SK-N-SH (cell line): ENCODE data around the gene ANKRD52.

Source experiments
- EP300 ChIP-seq, 2 experiments: IDR thresholded peaks; 2 replicates each; pipeline versions ENCODE4 v1.4.0 to v1.6.1; 2012; ENCODE audit warnings: borderline replicate concordance in 1 of 2, low read depth in 1 of 2, low read length in 1 of 2
- MXI1 ChIP-seq: IDR thresholded peaks from 2 replicates; pipeline ENCODE4 v1.6.1; 2012; ENCODE audit warnings: mild to moderate bottlenecking, low read depth, low read length, improper control_type of control experiment
- RXRA ChIP-seq: IDR thresholded peaks from 2 replicates; pipeline ENCODE4 v1.4.0; 2012; ENCODE audit warnings: low read depth, mild to moderate bottlenecking, borderline replicate concordance
- TF ChIP-seq, protein P1 (sequence below): fragments of 200-600 bp; sonication (generic); IDR thresholded peaks from 2 replicates; pipeline ENCODE4 v1.6.1; 2017; ENCODE audit warnings: antibody characterized with exemption, mild to moderate bottlenecking, moderate library complexity

DNA sequence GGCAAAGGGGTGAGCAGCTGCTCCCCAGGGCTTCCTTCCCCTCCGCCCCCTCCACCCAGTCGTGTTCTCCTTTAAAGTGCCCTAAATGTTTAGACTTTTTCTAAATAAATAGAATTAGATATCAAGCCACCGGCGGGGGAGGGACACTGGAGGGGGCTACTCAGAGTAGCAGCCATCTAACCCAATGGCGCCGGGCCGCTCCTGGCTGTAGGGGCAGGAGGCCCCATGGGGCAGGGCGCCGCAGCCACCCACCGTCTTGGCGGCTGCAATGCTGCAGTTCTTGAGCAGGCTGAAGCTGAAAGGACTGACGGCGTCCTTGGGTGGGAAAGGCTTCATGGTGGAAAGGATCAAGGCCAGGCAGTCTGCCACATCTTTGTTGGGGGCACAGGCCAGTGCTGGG is 15.2 kb downstream of the ANKRD52 start:
- TF ChIP-seq, protein P1, sequence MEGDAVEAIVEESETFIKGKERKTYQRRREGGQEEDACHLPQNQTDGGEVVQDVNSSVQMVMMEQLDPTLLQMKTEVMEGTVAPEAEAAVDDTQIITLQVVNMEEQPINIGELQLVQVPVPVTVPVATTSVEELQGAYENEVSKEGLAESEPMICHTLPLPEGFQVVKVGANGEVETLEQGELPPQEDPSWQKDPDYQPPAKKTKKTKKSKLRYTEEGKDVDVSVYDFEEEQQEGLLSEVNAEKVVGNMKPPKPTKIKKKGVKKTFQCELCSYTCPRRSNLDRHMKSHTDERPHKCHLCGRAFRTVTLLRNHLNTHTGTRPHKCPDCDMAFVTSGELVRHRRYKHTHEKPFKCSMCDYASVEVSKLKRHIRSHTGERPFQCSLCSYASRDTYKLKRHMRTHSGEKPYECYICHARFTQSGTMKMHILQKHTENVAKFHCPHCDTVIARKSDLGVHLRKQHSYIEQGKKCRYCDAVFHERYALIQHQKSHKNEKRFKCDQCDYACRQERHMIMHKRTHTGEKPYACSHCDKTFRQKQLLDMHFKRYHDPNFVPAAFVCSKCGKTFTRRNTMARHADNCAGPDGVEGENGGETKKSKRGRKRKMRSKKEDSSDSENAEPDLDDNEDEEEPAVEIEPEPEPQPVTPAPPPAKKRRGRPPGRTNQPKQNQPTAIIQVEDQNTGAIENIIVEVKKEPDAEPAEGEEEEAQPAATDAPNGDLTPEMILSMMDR, result no peak
- TF ChIP-seq EP300 (IDR thresholded peaks at IDR 0.05; ENCODE audit: borderline replicate concordance in 1 of 2, low read depth in 1 of 2, low read length in 1 of 2) (no peak), MXI1 (no peak), RXRA (no peak)
